Measurements from ENCODE around the gene METRNL.

DNA sequence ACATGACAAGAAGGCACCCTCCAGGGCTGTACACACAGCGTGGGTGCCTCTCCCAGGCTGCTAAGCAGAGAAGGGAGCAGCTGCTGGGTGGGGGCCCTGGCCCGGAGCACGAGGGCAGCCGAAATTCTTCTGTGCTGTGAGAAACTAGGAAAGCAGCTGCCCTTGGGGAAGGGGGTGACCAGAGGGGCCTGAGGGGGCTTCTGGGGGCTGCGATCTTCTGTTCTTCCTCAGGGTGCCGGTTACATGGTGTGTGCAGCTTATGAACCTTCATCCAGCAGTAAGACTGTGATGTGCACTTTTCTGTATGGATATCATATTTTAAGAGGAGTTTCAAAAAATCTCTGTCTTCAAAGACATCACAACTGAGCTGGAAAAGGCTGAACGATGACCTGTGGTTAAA, 43.2 kb upstream of the METRNL start:
- TF ChIP-seq, protein P1, sequence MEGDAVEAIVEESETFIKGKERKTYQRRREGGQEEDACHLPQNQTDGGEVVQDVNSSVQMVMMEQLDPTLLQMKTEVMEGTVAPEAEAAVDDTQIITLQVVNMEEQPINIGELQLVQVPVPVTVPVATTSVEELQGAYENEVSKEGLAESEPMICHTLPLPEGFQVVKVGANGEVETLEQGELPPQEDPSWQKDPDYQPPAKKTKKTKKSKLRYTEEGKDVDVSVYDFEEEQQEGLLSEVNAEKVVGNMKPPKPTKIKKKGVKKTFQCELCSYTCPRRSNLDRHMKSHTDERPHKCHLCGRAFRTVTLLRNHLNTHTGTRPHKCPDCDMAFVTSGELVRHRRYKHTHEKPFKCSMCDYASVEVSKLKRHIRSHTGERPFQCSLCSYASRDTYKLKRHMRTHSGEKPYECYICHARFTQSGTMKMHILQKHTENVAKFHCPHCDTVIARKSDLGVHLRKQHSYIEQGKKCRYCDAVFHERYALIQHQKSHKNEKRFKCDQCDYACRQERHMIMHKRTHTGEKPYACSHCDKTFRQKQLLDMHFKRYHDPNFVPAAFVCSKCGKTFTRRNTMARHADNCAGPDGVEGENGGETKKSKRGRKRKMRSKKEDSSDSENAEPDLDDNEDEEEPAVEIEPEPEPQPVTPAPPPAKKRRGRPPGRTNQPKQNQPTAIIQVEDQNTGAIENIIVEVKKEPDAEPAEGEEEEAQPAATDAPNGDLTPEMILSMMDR (IDR thresholded peaks at IDR 0.05) = no peak
- no peak for TF ChIP-seq POLR2A (IDR thresholded peaks at IDR 0.05)

Measured in uterus (tissue), 2 donors.